Nephron (organoid): ENCODE measurements around the gene RICTOR.
"Not testable (repeated sequence)": the region's sequence is repeated elsewhere in the genome, so short reads cannot be mapped to it uniquely, and the experiment has no call there.

Experiments used
- H3K27ac Mint-ChIP-seq, 3 experiments: 2 replicates each; pipeline ENCODE4 v1.8.0; 2020; ENCODE audit warnings: mixed read lengths in 3 of 3, mild to moderate bottlenecking in 2 of 3, moderate library complexity in 1 of 3
- H3K27me3 Mint-ChIP-seq: 2 replicates; pipeline ENCODE4 v1.8.0; 2021; ENCODE audit warnings: low read depth, mild to moderate bottlenecking, moderate library complexity, mixed read lengths
- H3K36me3 Mint-ChIP-seq: 2 replicates; pipeline ENCODE4 v1.8.0; 2020; ENCODE audit warnings: low read depth, mixed read lengths
- H3K4me1 Mint-ChIP-seq: 2 replicates; pipeline ENCODE4 v1.8.0; 2020; ENCODE audit warnings: mixed read lengths
- H3K4me3 Mint-ChIP-seq, 3 experiments: 2 replicates each; pipeline ENCODE4 v1.8.0; 2020; ENCODE audit warnings: mild to moderate bottlenecking in 3 of 3, mixed read lengths in 3 of 3, moderate library complexity in 2 of 3
- H3K9me3 Mint-ChIP-seq: 2 replicates; pipeline ENCODE4 v1.8.0; 2020; ENCODE audit warnings: mixed read lengths
- TF ChIP-seq, protein P1 (sequence below), 3 experiments: fragments of 200-600 bp; sonication (generic); IDR thresholded peaks; one replicate each; pipeline ENCODE4 v1.5.0; 2021; ENCODE audit warnings: antibody characterized with exemption in 3 of 3; ENCODE audit not compliant: unreplicated experiment in 3 of 3

The RICTOR gene

DNA sequence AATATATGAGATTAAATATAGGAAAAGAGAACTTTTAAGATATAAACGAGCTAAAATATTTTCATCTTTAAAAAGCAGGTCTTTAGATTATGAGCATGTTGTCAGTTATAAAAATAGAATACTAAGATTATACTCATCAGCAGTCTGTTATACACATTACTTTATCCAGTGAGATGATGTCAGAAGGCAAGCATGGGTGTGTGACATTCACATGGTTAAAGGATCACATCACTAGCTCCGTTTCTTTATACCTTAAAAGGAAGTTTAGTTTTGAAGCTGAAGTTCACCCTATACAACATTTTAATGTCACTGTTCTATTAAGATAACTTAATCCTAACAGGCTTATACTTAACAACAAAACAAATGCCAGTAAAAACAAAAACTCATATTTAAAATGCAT is 59.6 kb downstream of the RICTOR start:
- Mint-ChIP-seq H3K4me3 (no peak overlapping the region), H3K9me3 (peaks cover 16% of the 10 kb centered on the region), H3K27ac (no peak overlapping the region), H3K4me1 (peaks cover 8% of the 10 kb centered on the region), H3K27me3 (no peaks in the 10 kb centered on the region), H3K36me3 (peaks cover 53% of the 10 kb centered on the region)
- TF ChIP-seq, protein P1, sequence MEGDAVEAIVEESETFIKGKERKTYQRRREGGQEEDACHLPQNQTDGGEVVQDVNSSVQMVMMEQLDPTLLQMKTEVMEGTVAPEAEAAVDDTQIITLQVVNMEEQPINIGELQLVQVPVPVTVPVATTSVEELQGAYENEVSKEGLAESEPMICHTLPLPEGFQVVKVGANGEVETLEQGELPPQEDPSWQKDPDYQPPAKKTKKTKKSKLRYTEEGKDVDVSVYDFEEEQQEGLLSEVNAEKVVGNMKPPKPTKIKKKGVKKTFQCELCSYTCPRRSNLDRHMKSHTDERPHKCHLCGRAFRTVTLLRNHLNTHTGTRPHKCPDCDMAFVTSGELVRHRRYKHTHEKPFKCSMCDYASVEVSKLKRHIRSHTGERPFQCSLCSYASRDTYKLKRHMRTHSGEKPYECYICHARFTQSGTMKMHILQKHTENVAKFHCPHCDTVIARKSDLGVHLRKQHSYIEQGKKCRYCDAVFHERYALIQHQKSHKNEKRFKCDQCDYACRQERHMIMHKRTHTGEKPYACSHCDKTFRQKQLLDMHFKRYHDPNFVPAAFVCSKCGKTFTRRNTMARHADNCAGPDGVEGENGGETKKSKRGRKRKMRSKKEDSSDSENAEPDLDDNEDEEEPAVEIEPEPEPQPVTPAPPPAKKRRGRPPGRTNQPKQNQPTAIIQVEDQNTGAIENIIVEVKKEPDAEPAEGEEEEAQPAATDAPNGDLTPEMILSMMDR (IDR thresholded peaks at IDR 0.05; ENCODE audit: unreplicated experiment in 3 of 3) = no peak

DNA sequence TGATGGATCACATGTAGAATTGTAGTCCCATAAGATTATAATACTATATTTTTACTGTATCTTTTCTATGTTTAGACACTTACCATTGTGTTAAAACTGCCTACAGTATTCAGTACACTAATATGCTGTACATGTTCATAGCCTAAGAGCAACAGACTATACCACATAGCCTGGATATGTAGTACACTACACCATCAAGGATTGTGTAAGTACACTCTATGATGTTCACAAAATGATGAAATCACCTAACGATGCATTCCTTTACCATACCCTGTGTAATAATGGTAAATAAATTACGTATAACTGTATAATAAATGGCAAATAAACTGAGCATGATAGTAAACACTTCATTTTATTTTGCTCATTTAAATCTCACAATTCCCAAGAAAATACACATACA is 60.3 kb downstream of the RICTOR start:
- TF ChIP-seq, protein P1 (IDR thresholded peaks at IDR 0.05; ENCODE audit: unreplicated experiment in 3 of 3) = no peak
- Mint-ChIP-seq H3K4me1 (peaks cover 8% of the 10 kb centered on the region), H3K36me3 (peaks cover 47% of the 10 kb centered on the region), H3K9me3 (peaks cover 16% of the 10 kb centered on the region), H3K27ac (no peak overlapping the region), H3K27me3 (no peaks in the 10 kb centered on the region), H3K4me3 (no peak overlapping the region)

DNA sequence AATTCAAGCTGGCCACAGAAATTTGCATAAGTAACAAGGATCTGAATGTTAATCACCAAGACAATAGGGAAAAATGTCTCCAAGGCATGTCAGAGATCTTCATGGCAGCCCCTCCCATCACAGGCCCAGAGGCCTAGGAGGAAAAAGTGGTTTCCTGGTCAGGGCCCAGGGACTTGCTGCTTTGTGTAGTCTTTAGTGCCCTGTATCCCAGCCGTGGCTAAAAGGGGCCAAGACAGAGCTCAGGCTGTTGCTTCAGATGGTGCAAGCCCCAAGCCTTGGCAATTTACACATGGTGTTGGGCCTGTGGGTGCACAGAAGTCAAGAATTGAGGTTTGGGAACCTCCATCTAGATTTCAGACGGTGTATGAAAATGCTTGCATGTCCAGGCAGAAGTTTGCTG is 63.2 kb downstream of the RICTOR start:
- H3K9me3 Mint-ChIP-seq = peaks cover 16% of the 10 kb centered on the region
- not testable (repeated sequence) for H3K4me1 Mint-ChIP-seq, H3K4me3 Mint-ChIP-seq, H3K27me3 Mint-ChIP-seq, H3K27ac Mint-ChIP-seq
- H3K36me3 Mint-ChIP-seq = peaks cover 37% of the 10 kb centered on the region

DNA sequence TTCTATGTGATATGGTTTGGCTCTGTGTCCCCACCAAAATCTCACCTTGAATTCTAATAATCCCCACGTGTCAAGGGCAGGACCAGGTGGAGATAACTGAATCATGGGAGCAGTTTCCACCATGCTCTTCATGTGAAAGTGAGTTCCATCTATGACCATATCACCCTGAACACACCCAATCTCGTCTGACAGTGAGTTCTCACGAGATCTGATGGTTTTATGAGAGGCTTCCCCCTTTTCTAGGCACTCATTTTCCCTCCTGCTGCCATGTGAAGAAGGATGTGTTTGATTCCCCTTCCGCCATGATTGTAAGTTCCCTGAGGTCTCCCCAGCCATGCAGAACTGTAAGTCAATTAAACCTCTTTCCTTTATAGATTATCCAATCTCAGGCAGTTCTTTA is 64.2 kb downstream of the RICTOR start:
- TF ChIP-seq, protein P1 (IDR thresholded peaks at IDR 0.05; ENCODE audit: unreplicated experiment in 3 of 3) = no peak
- no peaks in the 10 kb centered on the region for H3K27me3 Mint-ChIP-seq
- H3K27ac Mint-ChIP-seq = no peak overlapping the region
- H3K4me1 Mint-ChIP-seq = no peaks in the 10 kb centered on the region
- peaks cover 42% of the 10 kb centered on the region for H3K36me3 Mint-ChIP-seq
- H3K4me3 Mint-ChIP-seq = no peak overlapping the region
- H3K9me3 Mint-ChIP-seq = peaks cover 16% of the 10 kb centered on the region

DNA sequence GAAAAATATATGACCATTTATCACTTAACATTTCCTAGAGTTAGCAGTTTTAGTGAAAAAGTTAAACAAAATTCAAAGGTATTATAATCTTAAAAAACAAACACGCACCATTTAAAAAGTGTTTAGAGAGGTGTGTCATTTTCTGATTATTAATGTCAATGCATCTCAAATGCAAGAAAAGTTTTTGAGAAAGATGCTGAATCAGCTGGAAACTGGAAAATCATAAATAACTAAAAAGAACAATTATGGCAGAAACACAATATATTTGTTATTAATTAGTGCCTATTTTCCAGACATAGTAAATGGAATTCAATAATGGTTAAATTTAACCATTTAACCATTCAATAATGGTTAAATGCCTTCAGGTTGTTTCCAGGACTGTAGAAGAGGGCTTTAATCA is 64.9 kb downstream of the RICTOR start:
- TF ChIP-seq, protein P1 (IDR thresholded peaks at IDR 0.05; ENCODE audit: unreplicated experiment in 3 of 3) = no peak
- Mint-ChIP-seq H3K4me1 (no peaks in the 10 kb centered on the region), H3K27ac (no peak overlapping the region), H3K36me3 (peaks cover 43% of the 10 kb centered on the region), H3K9me3 (peaks cover 16% of the 10 kb centered on the region), H3K4me3 (no peak overlapping the region), H3K27me3 (no peaks in the 10 kb centered on the region)

DNA sequence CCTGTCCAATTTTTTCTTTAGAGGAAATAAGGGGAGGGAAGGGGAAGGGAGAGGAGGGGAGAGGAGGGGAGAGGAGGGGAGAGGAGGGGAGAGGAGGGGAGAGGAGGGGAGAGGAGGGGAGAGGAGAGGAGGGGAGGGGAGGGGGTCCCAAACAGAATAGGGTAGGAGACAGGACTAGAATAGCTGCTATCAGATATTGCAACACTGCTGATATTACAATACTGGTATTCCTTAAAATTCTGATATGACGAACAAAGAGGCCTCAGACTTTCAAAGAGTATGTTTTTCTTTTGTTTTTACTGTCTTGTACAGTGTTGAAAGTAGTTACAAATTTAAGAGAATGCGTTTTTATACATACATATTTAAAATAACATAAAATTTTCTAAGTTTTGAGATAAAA is 67.5 kb downstream of the RICTOR start:
- H3K9me3 Mint-ChIP-seq = peaks cover 8% of the 10 kb centered on the region
- H3K27me3 Mint-ChIP-seq = no peaks in the 10 kb centered on the region
- H3K27ac Mint-ChIP-seq = no peak overlapping the region
- peaks cover 40% of the 10 kb centered on the region for H3K36me3 Mint-ChIP-seq
- H3K4me1 Mint-ChIP-seq = no peaks in the 10 kb centered on the region
- no peak overlapping the region for H3K4me3 Mint-ChIP-seq
- TF ChIP-seq, protein P1 (IDR thresholded peaks at IDR 0.05; ENCODE audit: unreplicated experiment in 3 of 3) = no peak
